IMR-90 (cell line): Measurements from ENCODE around the gene MYLK4. TPM values are rescaled to one million over a fixed set of nuclear protein-coding genes. Genes with fewer than 3 reads are reported as not detected.

Source experiments
- ATAC-seq: fragments of 200-7000 bp; cut with Tn5 transposase; 2 replicates; pipeline ENCODE4 v1.9.1; 2020; ENCODE audit warnings: low read depth, mild to moderate bottlenecking, moderate library complexity
- BruUV-seq: library from RNA; stranded (reverse); fragments of 400-500 nt; replicated peaks from 2 replicates; lab custom pipeline; 2021; lab: Mats Ljungman, UMichigan
- CTCF ChIA-PET: fragments of 300-600 bp; formaldehyde crosslinking; extraction: SDS; loops from one replicate; lab custom pipeline; 2021; ENCODE audit warnings: antibody characterized with exemption; lab: Yijun Ruan, JAX
- POLR2A ChIA-PET: fragments of 300-600 bp; sonication (Branson Sonifier 250); formaldehyde crosslinking; loops from one replicate; lab custom pipeline; 2022; ENCODE audit warnings: antibody characterized with exemption; ENCODE audit not compliant: unreplicated experiment; lab: Charles Lee
- DNase-seq: peaks from one replicate; pipeline ENCODE4 v3.0.0; 2013
- H2AFZ ChIP-seq: replicated peaks from 2 replicates; pipeline ENCODE3; 2013; ENCODE audit warnings: low read length, mild to moderate bottlenecking; ENCODE audit not compliant: poor library complexity
- H2AK5ac ChIP-seq: 2 replicates; pipeline ENCODE4 v1.6.1; 2013; ENCODE audit warnings: low read depth, low read length, inconsistent platforms
- H2AK9ac ChIP-seq: replicated peaks from 2 replicates; pipeline ENCODE3; 2013; ENCODE audit warnings: mild to moderate bottlenecking, low read depth, low read length, moderate library complexity; ENCODE audit not compliant: poor library complexity
- H2BK120ac ChIP-seq: 2 replicates; pipeline ENCODE4 v1.6.1; 2013; ENCODE audit warnings: low read depth, low read length, inconsistent platforms
- H2BK15ac ChIP-seq: 3 replicates; pipeline ENCODE4 v1.6.1; 2013; ENCODE audit warnings: low read depth, low read length, inconsistent platforms
- H2BK20ac ChIP-seq: 2 replicates; pipeline ENCODE4 v1.6.1; 2013; ENCODE audit warnings: low read depth, mild to moderate bottlenecking, inconsistent platforms, low read length, moderate library complexity
- H2BK5ac ChIP-seq: 2 replicates; pipeline ENCODE4 v1.6.1; 2013; ENCODE audit warnings: mild to moderate bottlenecking, low read depth, low read length, inconsistent platforms; ENCODE audit not compliant: poor library complexity, severe bottlenecking
- H3K14ac ChIP-seq: replicated peaks from 2 replicates; pipeline ENCODE4 v1.6.1; 2013; ENCODE audit warnings: low read depth, low read length, inconsistent platforms
- H3K18ac ChIP-seq: 2 replicates; pipeline ENCODE4 v1.6.1; 2013; ENCODE audit warnings: low read depth, low read length, control low read depth
- H3K23ac ChIP-seq: 2 replicates; pipeline ENCODE4 v1.6.1; 2013; ENCODE audit warnings: low read depth, low read length, inconsistent platforms
- H3K27ac ChIP-seq: 2 replicates; pipeline ENCODE4 v1.5.1; 2013; ENCODE audit warnings: mild to moderate bottlenecking, control low read depth, low read length; ENCODE audit not compliant: insufficient read depth
- H3K27me3 ChIP-seq: 2 replicates; pipeline ENCODE4 v1.6.1; 2013; ENCODE audit warnings: low read length; ENCODE audit not compliant: control insufficient read depth, insufficient read depth
- H3K36me3 ChIP-seq: 2 replicates; pipeline ENCODE4 v1.6.1; 2013; ENCODE audit warnings: low read length, mixed read lengths; ENCODE audit not compliant: control insufficient read depth, insufficient read depth
- H3K4ac ChIP-seq: 2 replicates; pipeline ENCODE4 v1.6.1; 2013; ENCODE audit warnings: low read depth, low read length, inconsistent platforms
- H3K4me1 ChIP-seq: 2 replicates; pipeline ENCODE4 v1.6.1; 2013; ENCODE audit warnings: low read length, mixed read lengths; ENCODE audit not compliant: control insufficient read depth, insufficient read depth
- H3K4me2 ChIP-seq: 2 replicates; pipeline ENCODE4 v1.6.1; 2013; ENCODE audit warnings: low read depth, mild to moderate bottlenecking, control low read depth, low read length, moderate library complexity
- H3K4me3 ChIP-seq: 2 replicates; pipeline ENCODE4 v1.5.1; 2013; ENCODE audit warnings: low read depth, mild to moderate bottlenecking, control low read depth, low read length, moderate library complexity; ENCODE audit not compliant: insufficient read depth
- H3K56ac ChIP-seq: 2 replicates; pipeline ENCODE4 v1.6.1; 2013; ENCODE audit warnings: low read length, inconsistent platforms; ENCODE audit not compliant: insufficient read depth; ENCODE audit errors: extremely low read depth
- H3K79me1 ChIP-seq, 2 experiments: 2 replicates each; pipeline ENCODE4 v1.6.1; 2013; ENCODE audit warnings: low read length in 2 of 2, inconsistent platforms in 1 of 2, low read depth in 1 of 2
- H3K9ac ChIP-seq: 2 replicates; pipeline ENCODE4 v1.6.1; 2013; ENCODE audit warnings: low read depth, low read length, control low read depth
- H3K9me1 ChIP-seq: 2 replicates; pipeline ENCODE4 v1.6.1; 2013; ENCODE audit warnings: low read length, inconsistent platforms; ENCODE audit not compliant: insufficient read depth
- H3K9me3 ChIP-seq: 2 replicates; pipeline ENCODE4 v1.6.1; 2013; ENCODE audit warnings: low read length; ENCODE audit not compliant: control insufficient read depth, insufficient read depth
- H4K20me1 ChIP-seq: 2 replicates; pipeline ENCODE4 v1.6.1; 2013; ENCODE audit warnings: low read length, inconsistent platforms; ENCODE audit not compliant: insufficient read depth
- H4K5ac ChIP-seq: 2 replicates; pipeline ENCODE4 v1.6.1; 2013; ENCODE audit warnings: mild to moderate bottlenecking, low read depth, low read length, control low read depth
- H4K8ac ChIP-seq, 2 experiments: 2 replicates each; pipeline ENCODE4 v1.6.1; 2013; ENCODE audit warnings: low read depth in 2 of 2, low read length in 2 of 2, control low read depth in 1 of 2, inconsistent platforms in 1 of 2
- H4K91ac ChIP-seq: 2 replicates; pipeline ENCODE4 v1.6.1; 2013; ENCODE audit warnings: low read depth, low read length, inconsistent platforms; ENCODE audit not compliant: insufficient read depth
- BHLHE40 ChIP-seq: fragments of 150-350 bp; IDR thresholded peaks from 2 replicates; pipeline ENCODE4 v1.6.1; 2016; ENCODE audit warnings: mild to moderate bottlenecking, low read depth, low read length
- CHD1 ChIP-seq: IDR thresholded peaks from 2 replicates; pipeline ENCODE4 v1.6.1; 2012; ENCODE audit warnings: low read depth, low read length, improper control_type of control experiment
- FOS ChIP-seq: fragments of 150-350 bp; IDR thresholded peaks from 2 replicates; pipeline ENCODE4 v1.6.1; 2016; ENCODE audit warnings: low read depth, low read length
- MAFK ChIP-seq: IDR thresholded peaks from 2 replicates; pipeline ENCODE4 v1.6.1; 2012; ENCODE audit warnings: low read depth, low read length, improper control_type of control experiment
- MAZ ChIP-seq: IDR thresholded peaks from 2 replicates; pipeline ENCODE4 v1.6.1; 2012; ENCODE audit warnings: low read depth, mild to moderate bottlenecking, low read length, improper control_type of control experiment, moderate library complexity, borderline replicate concordance
- MXI1 ChIP-seq: IDR thresholded peaks from 2 replicates; pipeline ENCODE4 v1.6.1; 2012; ENCODE audit warnings: low read depth, mild to moderate bottlenecking, low read length, moderate library complexity, borderline replicate concordance
- NFE2L2 ChIP-seq: fragments of 150-350 bp; IDR thresholded peaks from 2 replicates; pipeline ENCODE4 v1.6.1; 2016; ENCODE audit warnings: low read depth, mild to moderate bottlenecking, low read length
- POLR2A ChIP-seq: IDR thresholded peaks from 2 replicates; pipeline ENCODE4 v1.6.1; 2012; ENCODE audit warnings: mild to moderate bottlenecking, low read depth, low read length
- RCOR1 ChIP-seq: IDR thresholded peaks from 2 replicates; pipeline ENCODE4 v1.6.1; 2012; ENCODE audit warnings: mild to moderate bottlenecking, low read length, improper control_type of control experiment; ENCODE audit not compliant: insufficient replicate concordance
- RFX5 ChIP-seq: IDR thresholded peaks from 2 replicates; pipeline ENCODE4 v1.8.0; 2012; ENCODE audit warnings: low read depth, mild to moderate bottlenecking, low read length, moderate library complexity
- WGBS, 2 experiments: methylation state at CpG; one replicate each; pipeline versions ENCODE4 v1.1.5 to v1.1.7; 2013; ENCODE audit warnings: missing lambda C conversion rate in 2 of 2; ENCODE audit not compliant: insufficient read length in 1 of 2; ENCODE audit errors: extremely low coverage in 2 of 2; 5-methylcytosine and 5-hydroxymethylcytosine counted together
- dilution Hi-C: fragments of 300-500 bp; cut with HindIII; formaldehyde crosslinking; loops from one replicate; pipeline ENCODE4 v1.14.3; 2018; ENCODE audit warnings: low sequenced_read_pairs; ENCODE audit not compliant: unreplicated experiment
- in situ Hi-C: fragments of 300-500 bp; cut with MboI; formaldehyde crosslinking; loops from 3 replicates; pipeline ENCODE4 v1.14.3; 2019; ENCODE audit warnings: low sequenced_read_pairs, inconsistent platforms, mixed read lengths
- intact Hi-C: fragments of 100-400 bp; cut with micrococcal nuclease; formaldehyde crosslinking; loops from 2 replicates; pipeline ENCODE4 v1.10.0; 2022
- polyA plus RNA-seq, 3 experiments: library from polyadenylated mRNA; depleted of rRNA; stranded (reverse); fragments of >200 nt; gene quantifications; 2 replicates each; pipeline ENCODE4 v1.2.3, GENCODE V29; 2012; ENCODE audit warnings: low replicate concordance in 1 of 3
- total RNA-seq: library from RNA; depleted of rRNA; stranded (reverse); fragments of >200 nt; gene quantifications from 2 replicates; pipeline ENCODE4 v1.2.3, GENCODE V29; 2012
- TF ChIP-seq, protein P1 (sequence below): fragments of 150-350 bp; IDR thresholded peaks from 2 replicates; pipeline ENCODE4 v1.6.1; 2016; ENCODE audit warnings: low read depth, mild to moderate bottlenecking, low read length, moderate library complexity, borderline replicate concordance
- TF ChIP-seq, protein P2 (sequence below): conservative IDR thresholded peaks from 2 replicates; pipeline ENCODE4 v1.5.1; 2012; ENCODE audit warnings: mild to moderate bottlenecking, low read depth, low read length, improper control_type of control experiment
- TF ChIP-seq, protein P3 (sequence below): fragments of 150-350 bp; IDR thresholded peaks from 2 replicates; pipeline ENCODE4 v1.6.1; 2017; ENCODE audit warnings: mild to moderate bottlenecking, antibody characterized with exemption, low read length, low read depth

Gene MYLK4
- total and polyA plus RNA-seq, 2 of the 4 experiments (the other 2 are of a cell fraction) = under 0.01 to 0.07 TPM

DNA sequence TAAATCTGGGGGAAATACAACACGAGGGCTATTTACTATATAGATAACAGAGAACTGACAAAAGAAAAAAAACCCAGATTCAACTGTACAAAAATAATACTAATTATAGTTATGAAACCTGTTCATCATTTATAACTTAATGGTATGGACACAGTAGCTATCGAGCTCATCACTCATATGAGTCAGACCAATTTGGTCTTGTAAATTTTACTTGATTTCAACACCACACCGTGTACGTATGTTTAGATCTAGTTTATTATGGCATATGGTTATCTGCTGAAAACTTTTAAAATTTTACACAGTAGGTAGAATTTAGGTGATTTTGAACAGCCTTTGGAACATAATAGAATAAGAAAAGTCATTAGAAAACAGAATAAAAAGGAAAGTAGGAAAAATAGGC lies 5.5 kb downstream of the MYLK4 start:
- CTCF ChIA-PET = interaction anchor here (0.7 kb wide), 1 partner anchor 111 kb away, joined by 3 read pairs; no protein-coding TSS in a partner anchor
- no peak overlapping the region for H3K56ac ChIP-seq
- dilution Hi-C loops = no loop called here
- no peaks in the 10 kb centered on the region for H3K27me3 ChIP-seq
- H2AK9ac ChIP-seq = no peak overlapping the region
- H2BK20ac ChIP-seq = no peak overlapping the region
- H4K5ac ChIP-seq = no peak overlapping the region
- WGBS, 2 experiments = no CpG with 5 or more reads among the region's 4 CpGs
- H2BK15ac ChIP-seq = no peak overlapping the region
- no peak overlapping the region for H3K9ac ChIP-seq
- H4K20me1 ChIP-seq = no peaks in the 10 kb centered on the region
- no peaks in the 10 kb centered on the region for H3K36me3 ChIP-seq
- no peak overlapping the region for H2AK5ac ChIP-seq
- intact Hi-C loops = no loop called here
- no peak overlapping the region for H3K4ac ChIP-seq
- POLR2A ChIA-PET = no interaction called here
- DNase-seq (no peak), ATAC-seq (no peak)
- peaks cover 3% of the 10 kb centered on the region; the same call in 1 of the 2 replicates for H3K4me1 ChIP-seq
- H4K91ac ChIP-seq = no peak overlapping the region
- H2AFZ ChIP-seq = no peak overlapping the region
- no TSS peak for BruUV-seq
- no peak overlapping the region for H3K4me2 ChIP-seq
- no peak overlapping the region for H3K14ac ChIP-seq
- no peaks in the 10 kb centered on the region; the same call in 1 of the 2 replicates for H3K9me1 ChIP-seq
- no peak overlapping the region for H3K27ac ChIP-seq
- H3K18ac ChIP-seq = no peak overlapping the region
- TF ChIP-seq MXI1 = no peak
- TF ChIP-seq, protein P1, sequence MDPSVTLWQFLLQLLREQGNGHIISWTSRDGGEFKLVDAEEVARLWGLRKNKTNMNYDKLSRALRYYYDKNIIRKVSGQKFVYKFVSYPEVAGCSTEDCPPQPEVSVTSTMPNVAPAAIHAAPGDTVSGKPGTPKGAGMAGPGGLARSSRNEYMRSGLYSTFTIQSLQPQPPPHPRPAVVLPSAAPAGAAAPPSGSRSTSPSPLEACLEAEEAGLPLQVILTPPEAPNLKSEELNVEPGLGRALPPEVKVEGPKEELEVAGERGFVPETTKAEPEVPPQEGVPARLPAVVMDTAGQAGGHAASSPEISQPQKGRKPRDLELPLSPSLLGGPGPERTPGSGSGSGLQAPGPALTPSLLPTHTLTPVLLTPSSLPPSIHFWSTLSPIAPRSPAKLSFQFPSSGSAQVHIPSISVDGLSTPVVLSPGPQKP = no peak
- no peak for TF ChIP-seq RFX5
- no peak for TF ChIP-seq NFE2L2
- no peak for TF ChIP-seq CHD1
- TF ChIP-seq FOS = no peak
- TF ChIP-seq, protein P2, sequence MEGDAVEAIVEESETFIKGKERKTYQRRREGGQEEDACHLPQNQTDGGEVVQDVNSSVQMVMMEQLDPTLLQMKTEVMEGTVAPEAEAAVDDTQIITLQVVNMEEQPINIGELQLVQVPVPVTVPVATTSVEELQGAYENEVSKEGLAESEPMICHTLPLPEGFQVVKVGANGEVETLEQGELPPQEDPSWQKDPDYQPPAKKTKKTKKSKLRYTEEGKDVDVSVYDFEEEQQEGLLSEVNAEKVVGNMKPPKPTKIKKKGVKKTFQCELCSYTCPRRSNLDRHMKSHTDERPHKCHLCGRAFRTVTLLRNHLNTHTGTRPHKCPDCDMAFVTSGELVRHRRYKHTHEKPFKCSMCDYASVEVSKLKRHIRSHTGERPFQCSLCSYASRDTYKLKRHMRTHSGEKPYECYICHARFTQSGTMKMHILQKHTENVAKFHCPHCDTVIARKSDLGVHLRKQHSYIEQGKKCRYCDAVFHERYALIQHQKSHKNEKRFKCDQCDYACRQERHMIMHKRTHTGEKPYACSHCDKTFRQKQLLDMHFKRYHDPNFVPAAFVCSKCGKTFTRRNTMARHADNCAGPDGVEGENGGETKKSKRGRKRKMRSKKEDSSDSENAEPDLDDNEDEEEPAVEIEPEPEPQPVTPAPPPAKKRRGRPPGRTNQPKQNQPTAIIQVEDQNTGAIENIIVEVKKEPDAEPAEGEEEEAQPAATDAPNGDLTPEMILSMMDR = no peak
- TF ChIP-seq, protein P3, sequence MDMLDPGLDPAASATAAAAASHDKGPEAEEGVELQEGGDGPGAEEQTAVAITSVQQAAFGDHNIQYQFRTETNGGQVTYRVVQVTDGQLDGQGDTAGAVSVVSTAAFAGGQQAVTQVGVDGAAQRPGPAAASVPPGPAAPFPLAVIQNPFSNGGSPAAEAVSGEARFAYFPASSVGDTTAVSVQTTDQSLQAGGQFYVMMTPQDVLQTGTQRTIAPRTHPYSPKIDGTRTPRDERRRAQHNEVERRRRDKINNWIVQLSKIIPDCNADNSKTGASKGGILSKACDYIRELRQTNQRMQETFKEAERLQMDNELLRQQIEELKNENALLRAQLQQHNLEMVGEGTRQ = no peak
- TF ChIP-seq RCOR1 = no peak
- TF ChIP-seq MAZ = no peak
- TF ChIP-seq MAFK = no peak
- TF ChIP-seq POLR2A = no peak
- no peak for TF ChIP-seq BHLHE40
- no peaks in the 10 kb centered on the region for H3K79me1 ChIP-seq
- in situ Hi-C loops = no loop called here
- H2BK5ac ChIP-seq = no peak overlapping the region
- H2BK120ac ChIP-seq = no peak overlapping the region
- no peak overlapping the region for H4K8ac ChIP-seq
- no peaks in the 10 kb centered on the region for H3K9me3 ChIP-seq
- H3K23ac ChIP-seq = no peak overlapping the region
- no peak overlapping the region for H3K4me3 ChIP-seq
